Activated CD4-positive, CD25-positive, alpha-beta regulatory T cell treated with anti-CD3 and anti-CD28 coated beads, Interleukin-2, amount 50 U/mL, for 24 hours (primary cell): ENCODE results near the gene CTDSPL2.
"Not testable (repeated sequence)": the region's sequence is repeated elsewhere in the genome, so short reads cannot be mapped to it uniquely, and the experiment has no call there.

Source experiments
- ATAC-seq, 2 donors: fragments of 150-1000 bp; cut with Tn5 transposase; one replicate each; pipeline ENCODE4 v1.10.0; 2021; ENCODE audit warnings: mild to moderate bottlenecking in 1 of 2, moderate library complexity in 1 of 2

The CTDSPL2 gene

GRCh38 chr15:44541282-44541958, 114.0 kb downstream of the CTDSPL2 start:
- ATAC-seq = no peak

GRCh38 chr15:44542596-44542995, 115.2 kb downstream of the CTDSPL2 start:
- no peak for ATAC-seq

- ATAC-seq = not testable (repeated sequence)
Observed at GRCh38 chr15:44544745-44545144, 117.3 kb downstream of the CTDSPL2 start.

- peak; percentile 94 to 95 for ATAC-seq
Observed at GRCh38 chr15:44545913-44546802, 118.7 kb downstream of the CTDSPL2 start.

GRCh38 chr15:44549152-44549551, 121.7 kb downstream of the CTDSPL2 start:
- ATAC-seq = not testable (repeated sequence)

- ATAC-seq = no peak
Observed at GRCh38 chr15:44550256-44550655, 122.8 kb downstream of the CTDSPL2 start.

- no peak for ATAC-seq
Observed at GRCh38 chr15:44550734-44551133, 123.3 kb downstream of the CTDSPL2 start.

GRCh38 chr15:44554934-44555723, 127.7 kb downstream of the CTDSPL2 start:
- ATAC-seq = no peak

- not testable (repeated sequence) for ATAC-seq
Observed at GRCh38 chr15:44560926-44561325, 133.5 kb downstream of the CTDSPL2 start.

GRCh38 chr15:44565387-44566154, 138.1 kb downstream of the CTDSPL2 start:
- no peak for ATAC-seq

GRCh38 chr15:44566155-44566540, 138.7 kb downstream of the CTDSPL2 start:
- no peak for ATAC-seq

- ATAC-seq = no peak
Observed at GRCh38 chr15:44568338-44568737, 140.9 kb downstream of the CTDSPL2 start.

GRCh38 chr15:44569316-44569715, 141.9 kb downstream of the CTDSPL2 start:
- no peak for ATAC-seq

- no peak for ATAC-seq
Observed at GRCh38 chr15:44570361-44570760, 142.9 kb downstream of the CTDSPL2 start.

- ATAC-seq = no peak
Observed at GRCh38 chr15:44573386-44573785, 146.0 kb downstream of the CTDSPL2 start.

GRCh38 chr15:44574734-44575133, 147.3 kb downstream of the CTDSPL2 start:
- ATAC-seq = no peak
